ENCODE results near the gene FOXE3. TPM values are rescaled to one million over a fixed set of nuclear protein-coding genes. Genes with fewer than 3 reads are reported as not detected.

FOXE3 gene
- total and polyA plus RNA-seq, 9 of the 15 experiments (the other 6 are each of a cell fraction or from before 2014, with no cell fraction given) = not detected

DNA sequence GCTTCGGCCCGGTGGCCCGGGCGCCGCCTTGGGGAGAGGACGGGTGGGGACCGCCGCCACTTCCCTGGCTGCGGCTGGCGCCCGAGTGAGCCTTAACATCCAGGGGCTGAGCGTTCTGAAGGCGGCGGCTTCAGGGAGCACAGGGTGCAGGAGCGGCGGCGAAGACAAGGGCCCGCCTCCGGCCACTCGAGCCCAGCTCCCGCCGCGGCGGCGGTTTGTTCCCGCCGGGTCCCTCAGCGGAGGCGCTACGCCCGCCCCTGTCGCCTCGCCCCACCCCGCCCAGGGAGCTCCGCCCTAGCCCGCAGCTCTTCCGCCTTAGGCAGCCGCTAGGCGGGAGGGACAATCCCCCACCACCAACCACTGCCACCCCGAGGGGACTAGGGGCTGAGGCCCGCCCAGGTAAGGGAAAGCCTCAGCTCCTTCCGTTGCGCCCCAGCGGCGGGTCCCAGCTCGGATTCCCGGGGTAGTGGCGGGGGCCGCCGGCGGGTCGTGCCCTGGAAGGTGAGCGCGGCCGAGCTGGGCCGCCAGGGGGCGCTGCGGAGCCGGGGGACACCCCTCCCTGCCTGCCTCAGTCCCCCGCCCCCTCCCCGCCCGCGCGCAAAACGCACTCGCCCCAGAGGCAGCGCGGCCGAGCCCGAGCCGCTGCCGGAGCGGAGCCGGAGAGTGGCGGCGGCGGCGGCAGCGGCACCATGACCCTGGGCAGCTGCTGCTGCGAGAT lies 21.5 kb downstream of the FOXE3 start, which contains the start of gene FOXD2 (continued):
- peak; percentile 5 for TF ChIP-seq ETS2 (tag; IDR thresholded peaks at IDR 0.05; ENCODE audit: borderline replicate concordance, poor library complexity, severe bottlenecking)
- TF ChIP-seq ZBTB17 (CRISPR knock-in tag; IDR thresholded peaks at IDR 0.05) = peak; percentile 16; the same call in 1 of the 2 replicates
- no peak for TF ChIP-seq KAT8 (IDR thresholded peaks at IDR 0.05; ENCODE audit: low read depth)
- TF ChIP-seq EP400 (IDR thresholded peaks at IDR 0.05) = peak; percentile 74; the same call in 1 of the 2 replicates
- peak; percentile 59 for TF ChIP-seq U2AF1 (optimal IDR thresholded peaks at IDR 0.05; ENCODE audit: low read depth, low read length)
- TF ChIP-seq TEAD1 (CRISPR knock-in tag; IDR thresholded peaks at IDR 0.05) = peak in 1 of 2 experiments; percentile 53; a peak in 1 of 4 replicates
- TF ChIP-seq ESRRA (IDR thresholded peaks at IDR 0.05; ENCODE audit: borderline replicate concordance, low read depth) = peak; percentile 63; the same call in 1 of the 2 replicates
- TF ChIP-seq, protein P1, sequence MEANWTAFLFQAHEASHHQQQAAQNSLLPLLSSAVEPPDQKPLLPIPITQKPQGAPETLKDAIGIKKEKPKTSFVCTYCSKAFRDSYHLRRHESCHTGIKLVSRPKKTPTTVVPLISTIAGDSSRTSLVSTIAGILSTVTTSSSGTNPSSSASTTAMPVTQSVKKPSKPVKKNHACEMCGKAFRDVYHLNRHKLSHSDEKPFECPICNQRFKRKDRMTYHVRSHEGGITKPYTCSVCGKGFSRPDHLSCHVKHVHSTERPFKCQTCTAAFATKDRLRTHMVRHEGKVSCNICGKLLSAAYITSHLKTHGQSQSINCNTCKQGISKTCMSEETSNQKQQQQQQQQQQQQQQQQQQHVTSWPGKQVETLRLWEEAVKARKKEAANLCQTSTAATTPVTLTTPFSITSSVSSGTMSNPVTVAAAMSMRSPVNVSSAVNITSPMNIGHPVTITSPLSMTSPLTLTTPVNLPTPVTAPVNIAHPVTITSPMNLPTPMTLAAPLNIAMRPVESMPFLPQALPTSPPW (CRISPR knock-in tag; IDR thresholded peaks at IDR 0.05) = peak; percentile 99
- no peak for TF ChIP-seq SRSF7 (optimal IDR thresholded peaks at IDR 0.05; ENCODE audit: low read depth, low read length)
- peak; percentile 56 to 66 for TF ChIP-seq RAD21 (CRISPR knock-in tag; conservative IDR thresholded peaks at IDR 0.05 in 1 of 2, IDR thresholded peaks at IDR 0.05 in 1 of 2)
- peak; percentile 60; the same call in 1 of the 2 replicates for TF ChIP-seq MBD2 (IDR thresholded peaks at IDR 0.05; ENCODE audit: borderline replicate concordance, low read depth)
- peak; percentile 61; the same call in 1 of the 2 replicates for TF ChIP-seq TOE1 (IDR thresholded peaks at IDR 0.05; ENCODE audit: borderline replicate concordance)
- TF ChIP-seq TOE1 (CRISPR knock-in tag; IDR thresholded peaks at IDR 0.05; ENCODE audit: borderline replicate concordance, low read depth) = peak; percentile 72; the same call in 1 of the 2 replicates
- TF ChIP-seq TAF1 (IDR thresholded peaks at IDR 0.05; ENCODE audit: control insufficient read depth, extremely low read depth, insufficient read depth, low read length, severe bottlenecking) = peak; percentile 64
- TF ChIP-seq, protein P2, sequence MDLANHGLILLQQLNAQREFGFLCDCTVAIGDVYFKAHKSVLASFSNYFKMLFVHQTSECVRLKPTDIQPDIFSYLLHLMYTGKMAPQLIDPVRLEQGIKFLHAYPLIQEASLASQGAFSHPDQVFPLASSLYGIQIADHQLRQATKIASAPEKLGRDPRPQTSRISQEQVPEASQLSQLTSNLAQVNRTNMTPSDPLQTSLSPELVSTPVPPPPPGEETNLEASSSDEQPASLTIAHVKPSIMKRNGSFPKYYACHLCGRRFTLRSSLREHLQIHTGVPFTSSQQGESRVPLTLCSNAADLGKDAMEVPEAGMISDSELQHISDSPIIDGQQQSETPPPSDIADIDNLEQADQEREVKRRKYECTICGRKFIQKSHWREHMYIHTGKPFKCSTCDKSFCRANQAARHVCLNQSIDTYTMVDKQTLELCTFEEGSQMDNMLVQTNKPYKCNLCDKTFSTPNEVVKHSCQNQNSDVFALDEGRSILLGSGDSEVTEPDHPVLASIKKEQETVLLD (IDR thresholded peaks at IDR 0.05) = no peak
- peak; percentile 80 for TF ChIP-seq SUPT5H (IDR thresholded peaks at IDR 0.05)
- TF ChIP-seq TRIM24 (IDR thresholded peaks at IDR 0.05) = no peak; a peak in 1 of 4 replicates
- 0 out of 2 replicates have a peak, but pooled peaks have one; percentile 48 for TF ChIP-seq SMAD4 (CRISPR knock-in tag; conservative IDR thresholded peaks at IDR 0.05)
- TF ChIP-seq NR1H2 (CRISPR knock-in tag; IDR thresholded peaks at IDR 0.05) = 0 out of 2 replicates have a peak, but pooled peaks have one; percentile 43
- peak in 1 of 2 experiments; percentile 83; a peak in 1 of 4 replicates for TF ChIP-seq KDM4B (IDR thresholded peaks at IDR 0.05; ENCODE audit: borderline replicate concordance in 2 of 2, low read depth in 1 of 2)
- TF ChIP-seq KDM2B (CRISPR knock-in tag; IDR thresholded peaks at IDR 0.05) = peak; percentile 93
- TF ChIP-seq, protein P3, sequence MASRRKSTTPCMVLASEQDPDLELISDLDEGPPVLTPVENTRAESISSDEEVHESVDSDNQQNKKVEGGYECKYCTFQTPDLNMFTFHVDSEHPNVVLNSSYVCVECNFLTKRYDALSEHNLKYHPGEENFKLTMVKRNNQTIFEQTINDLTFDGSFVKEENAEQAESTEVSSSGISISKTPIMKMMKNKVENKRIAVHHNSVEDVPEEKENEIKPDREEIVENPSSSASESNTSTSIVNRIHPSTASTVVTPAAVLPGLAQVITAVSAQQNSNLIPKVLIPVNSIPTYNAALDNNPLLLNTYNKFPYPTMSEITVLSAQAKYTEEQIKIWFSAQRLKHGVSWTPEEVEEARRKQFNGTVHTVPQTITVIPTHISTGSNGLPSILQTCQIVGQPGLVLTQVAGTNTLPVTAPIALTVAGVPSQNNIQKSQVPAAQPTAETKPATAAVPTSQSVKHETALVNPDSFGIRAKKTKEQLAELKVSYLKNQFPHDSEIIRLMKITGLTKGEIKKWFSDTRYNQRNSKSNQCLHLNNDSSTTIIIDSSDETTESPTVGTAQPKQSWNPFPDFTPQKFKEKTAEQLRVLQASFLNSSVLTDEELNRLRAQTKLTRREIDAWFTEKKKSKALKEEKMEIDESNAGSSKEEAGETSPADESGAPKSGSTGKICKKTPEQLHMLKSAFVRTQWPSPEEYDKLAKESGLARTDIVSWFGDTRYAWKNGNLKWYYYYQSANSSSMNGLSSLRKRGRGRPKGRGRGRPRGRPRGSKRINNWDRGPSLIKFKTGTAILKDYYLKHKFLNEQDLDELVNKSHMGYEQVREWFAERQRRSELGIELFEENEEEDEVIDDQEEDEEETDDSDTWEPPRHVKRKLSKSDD (conservative IDR thresholded peaks at IDR 0.05; ENCODE audit: low read length) = no peak

Measured in K562 (cell line).